PC-9 (cell line): ENCODE data around the gene PCDHGA5.

Experiments
- EZH2 ChIP-seq: fragments of 200-600 bp; sonication (generic); IDR thresholded peaks from 2 replicates; pipeline ENCODE4 v1.8.0; 2017; ENCODE audit warnings: antibody characterized with exemption, low read depth
- TF ChIP-seq, protein P1 (sequence below): fragments of 200-600 bp; sonication (generic); conservative IDR thresholded peaks from 2 replicates; pipeline ENCODE4 v1.6.1; 2017; ENCODE audit warnings: mixed run types, antibody characterized with exemption, mild to moderate bottlenecking, moderate library complexity

DNA sequence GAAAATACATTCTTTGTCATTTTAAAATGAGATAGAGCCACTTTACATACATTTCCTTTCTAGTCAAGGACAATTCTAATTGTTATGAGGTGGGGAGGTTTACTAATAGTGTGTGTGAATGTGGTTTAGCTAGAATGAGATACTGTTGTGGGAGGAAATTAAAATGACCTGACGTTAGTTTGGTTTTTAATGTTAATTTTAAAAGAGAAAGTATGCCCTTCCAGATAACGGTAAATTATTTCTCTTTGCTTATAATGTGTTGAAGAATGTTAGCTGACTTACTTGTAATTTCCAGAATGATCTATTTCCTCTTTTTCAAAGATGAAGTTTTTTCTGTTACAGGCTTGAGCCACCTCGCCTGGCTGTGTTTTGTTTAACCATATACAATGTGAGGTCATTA is 41.7 kb upstream of the PCDHGA5 start:
- TF ChIP-seq, protein P1, sequence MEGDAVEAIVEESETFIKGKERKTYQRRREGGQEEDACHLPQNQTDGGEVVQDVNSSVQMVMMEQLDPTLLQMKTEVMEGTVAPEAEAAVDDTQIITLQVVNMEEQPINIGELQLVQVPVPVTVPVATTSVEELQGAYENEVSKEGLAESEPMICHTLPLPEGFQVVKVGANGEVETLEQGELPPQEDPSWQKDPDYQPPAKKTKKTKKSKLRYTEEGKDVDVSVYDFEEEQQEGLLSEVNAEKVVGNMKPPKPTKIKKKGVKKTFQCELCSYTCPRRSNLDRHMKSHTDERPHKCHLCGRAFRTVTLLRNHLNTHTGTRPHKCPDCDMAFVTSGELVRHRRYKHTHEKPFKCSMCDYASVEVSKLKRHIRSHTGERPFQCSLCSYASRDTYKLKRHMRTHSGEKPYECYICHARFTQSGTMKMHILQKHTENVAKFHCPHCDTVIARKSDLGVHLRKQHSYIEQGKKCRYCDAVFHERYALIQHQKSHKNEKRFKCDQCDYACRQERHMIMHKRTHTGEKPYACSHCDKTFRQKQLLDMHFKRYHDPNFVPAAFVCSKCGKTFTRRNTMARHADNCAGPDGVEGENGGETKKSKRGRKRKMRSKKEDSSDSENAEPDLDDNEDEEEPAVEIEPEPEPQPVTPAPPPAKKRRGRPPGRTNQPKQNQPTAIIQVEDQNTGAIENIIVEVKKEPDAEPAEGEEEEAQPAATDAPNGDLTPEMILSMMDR = no peak
- TF ChIP-seq EZH2 = no peak
